Upper lobe of left lung (tissue), 6 donors: Measurements from ENCODE around the gene TIGD4. TPM values are rescaled to one million over a fixed set of nuclear protein-coding genes. Genes with fewer than 3 reads are reported as not detected.

Experiments used
- ATAC-seq, 2 donors: fragments of 200-7000 bp; cut with Tn5 transposase; one replicate each; pipeline ENCODE4 v1.9.1; 2022; ENCODE audit warnings: mild to moderate bottlenecking in 2 of 2, moderate library complexity in 2 of 2; ENCODE audit not compliant: low FRiP score in 2 of 2
- DNase-seq, 2 donors: peaks; one replicate each; pipeline ENCODE4 v3.0.0-alpha.2; 2019 to 2020
- H3K27ac ChIP-seq, 4 donors: fragments of 200-600 bp; sonication (generic); one replicate each; pipeline ENCODE4 v1.5.1; 2016 to 2019
- H3K27me3 ChIP-seq, 4 donors: fragments of 200-600 bp; sonication (generic); one replicate each; pipeline ENCODE4 v1.5.1; 2017 to 2019
- H3K36me3 ChIP-seq, 4 donors: fragments of 200-600 bp; sonication (generic); one replicate each; pipeline ENCODE4 v1.5.1; 2016 to 2019
- H3K4me1 ChIP-seq, 4 donors: fragments of 200-600 bp; sonication (generic); one replicate each; pipeline ENCODE4 v1.5.1; 2018 to 2019
- H3K4me3 ChIP-seq, 4 donors: fragments of 200-600 bp; sonication (generic); one replicate each; pipeline ENCODE4 v1.5.1; 2017 to 2019; ENCODE audit warnings: mild to moderate bottlenecking in 2 of 4, moderate library complexity in 1 of 4
- H3K9me3 ChIP-seq, 4 donors: fragments of 200-600 bp; sonication (generic); one replicate each; pipeline ENCODE4 v1.5.1; 2018 to 2019
- CTCF ChIP-seq, 6 experiments: fragments of 450-650 bp in 4 of 6; fragments of 200-600 bp in 2 of 6; sonication (generic) in 2 of 6; IDR thresholded peaks; one replicate each; pipeline ENCODE4 v1.5.1; 2016 to 2019; ENCODE audit warnings: antibody characterized with exemption in 6 of 6
- EP300 ChIP-seq, 4 donors: sonication (generic); formaldehyde crosslinking; IDR thresholded peaks; one replicate each; pipeline ENCODE4 v1.5.1; 2017; ENCODE audit warnings: antibody characterized with exemption in 4 of 4, control low read depth in 2 of 4
- POLR2A ChIP-seq, 4 donors: fragments of 450-650 bp; IDR thresholded peaks; one replicate each; pipeline ENCODE4 v1.5.1; 2016 to 2017; ENCODE audit warnings: antibody characterized with exemption in 4 of 4, mild to moderate bottlenecking in 2 of 4
- POLR2AphosphoS5 ChIP-seq, 2 donors: sonication (generic); formaldehyde crosslinking; IDR thresholded peaks; one replicate each; pipeline ENCODE4 v1.5.1; 2017; ENCODE audit warnings: antibody characterized with exemption in 2 of 2
- WGBS, 2 donors: methylation state at CpG; one replicate each; pipeline ENCODE4 v1.1.5; 2017 to 2018; 5-methylcytosine and 5-hydroxymethylcytosine counted together
- total RNA-seq, 6 donors: library from RNA; depleted of rRNA in 4 of 6; stranded (reverse); fragments of >200 nt in 4 of 6; gene quantifications; one replicate each; pipeline versions ENCODE4 v1.1.0 to v1.2.1, GENCODE V29; 2016 to 2021
- donor health status: DM: no; HTN: no; CAD: no; lungs with moderate emphysema.
- donor health status: DM: no; HTN: yes; CAD: no; lungs with severe emphysema.

TIGD4 gene
- total RNA-seq, 6 donors from 2014 or later = 0.15 to 2.5 (median 0.67) TPM; not detected in 1

DNA sequence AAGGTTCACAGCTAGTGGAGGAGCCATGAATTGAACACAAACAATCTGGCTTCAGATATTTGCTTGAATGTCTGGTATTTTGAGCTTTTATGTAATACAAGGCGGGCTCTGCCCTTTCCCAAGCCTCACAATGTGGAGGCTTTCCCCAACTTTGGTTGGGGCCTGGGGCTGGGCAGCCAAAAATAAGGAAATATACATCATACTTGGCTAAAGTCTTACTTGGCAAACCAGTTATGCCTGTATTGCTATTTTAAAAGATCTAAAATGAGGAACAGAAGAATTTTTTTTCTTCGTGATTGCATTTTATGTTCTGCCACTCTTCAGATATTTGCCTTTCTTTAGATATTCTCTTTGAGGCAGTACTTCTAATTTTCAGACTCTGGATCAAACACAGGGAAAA is 26.3 kb upstream of the TIGD4 start:
- H3K27me3 ChIP-seq = no peaks in the 10 kb centered on the region
- no peak for DNase-seq
- ATAC-seq = no peak
- H3K36me3 ChIP-seq = no peaks in the 10 kb centered on the region
- H3K27ac ChIP-seq = no peak overlapping the region
- no peaks in the 10 kb centered on the region for H3K9me3 ChIP-seq
- no peak overlapping the region for H3K4me3 ChIP-seq
- H3K4me1 ChIP-seq = peaks cover 0 to 12% (median 7%) of the 10 kb centered on the region in 4 donors
- no peak for TF ChIP-seq POLR2AphosphoS5 (IDR thresholded peaks at IDR 0.05)
- TF ChIP-seq CTCF (IDR thresholded peaks at IDR 0.05) = no peak
- no peak for TF ChIP-seq EP300 (IDR thresholded peaks at IDR 0.05)
- no peak for TF ChIP-seq POLR2A (IDR thresholded peaks at IDR 0.05)
- 64 to 67% methylated on average over 2 of the region's 2 CpGs for whole genome bisulfite sequencing, 2 donors

DNA sequence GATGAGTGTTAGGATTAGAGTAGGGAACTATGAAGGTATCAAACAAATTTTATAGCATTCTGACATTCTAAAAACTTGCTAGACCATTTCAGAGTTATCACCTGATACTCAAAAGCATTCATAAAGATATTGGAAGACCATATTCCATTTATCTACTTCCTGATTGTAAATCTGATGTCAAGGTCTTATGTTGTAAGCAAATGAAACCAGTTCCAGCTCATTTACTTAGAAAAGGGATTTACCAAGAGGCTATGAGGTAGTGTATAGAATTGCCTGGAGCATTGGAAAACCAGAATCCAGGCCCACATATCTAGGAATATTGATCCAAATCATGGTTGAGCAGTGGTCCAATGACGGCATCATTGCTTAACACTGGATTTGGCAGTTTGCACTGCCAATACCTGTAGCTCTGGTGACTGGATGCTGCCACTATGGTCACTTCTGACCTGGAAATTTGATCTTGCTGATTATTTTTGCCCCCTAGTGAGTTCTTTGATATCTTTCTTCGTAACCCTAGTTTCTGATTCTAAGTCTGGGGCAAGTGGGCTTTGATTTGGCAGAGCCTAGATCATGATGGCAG is 25.6 kb upstream of the TIGD4 start:
- no peaks in the 10 kb centered on the region for H3K9me3 ChIP-seq
- ATAC-seq (no peak), DNase-seq (no peak)
- no peaks in the 10 kb centered on the region for H3K36me3 ChIP-seq
- H3K27me3 ChIP-seq = no peaks in the 10 kb centered on the region
- TF ChIP-seq POLR2A (IDR thresholded peaks at IDR 0.05) (no peak), EP300 (IDR thresholded peaks at IDR 0.05) (no peak)
- H3K4me1 ChIP-seq = peaks cover 0 to 12% (median 7%) of the 10 kb centered on the region in 4 donors
- H3K27ac ChIP-seq = no peak overlapping the region
- WGBS, 2 donors = 89 to 96% methylated on average over 2 of the region's 2 CpGs
- no peak overlapping the region for H3K4me3 ChIP-seq

DNA sequence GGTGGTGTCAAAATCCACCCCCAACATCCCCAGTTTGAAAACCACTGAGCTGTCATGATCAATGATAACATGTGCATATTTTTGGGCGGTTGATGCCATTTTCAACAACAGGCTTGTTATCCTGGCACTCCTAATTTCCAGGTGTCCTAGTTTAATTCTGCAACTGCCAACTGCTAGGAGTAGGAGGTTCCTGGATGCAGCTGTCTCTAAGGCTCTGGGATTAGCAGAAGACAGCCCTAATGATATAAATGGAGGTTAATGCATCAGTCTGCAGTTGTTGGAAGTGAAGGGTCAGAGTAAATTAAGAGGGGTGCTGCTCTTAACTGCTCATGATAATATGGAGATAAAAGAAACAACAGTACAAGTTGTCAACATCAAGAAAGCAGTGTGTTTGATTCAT is 24.0 kb upstream of the TIGD4 start:
- Histone ChIP-seq H3K4me1 (peaks cover 0 to 12% (median 4%) of the 10 kb centered on the region in 4 donors), H3K4me3 (no peak overlapping the region), H3K27me3 (no peaks in the 10 kb centered on the region), H3K27ac (no peak overlapping the region), H3K9me3 (no peaks in the 10 kb centered on the region), H3K36me3 (no peaks in the 10 kb centered on the region)
- DNase-seq = no peak
- WGBS, 2 donors = 91 to 100% methylated on average over 1 of the region's 1 CpG
- TF ChIP-seq CTCF (IDR thresholded peaks at IDR 0.05) (no peak), EP300 (IDR thresholded peaks at IDR 0.05) (no peak), POLR2AphosphoS5 (IDR thresholded peaks at IDR 0.05) (no peak), POLR2A (IDR thresholded peaks at IDR 0.05) (no peak)
- no peak for ATAC-seq

DNA sequence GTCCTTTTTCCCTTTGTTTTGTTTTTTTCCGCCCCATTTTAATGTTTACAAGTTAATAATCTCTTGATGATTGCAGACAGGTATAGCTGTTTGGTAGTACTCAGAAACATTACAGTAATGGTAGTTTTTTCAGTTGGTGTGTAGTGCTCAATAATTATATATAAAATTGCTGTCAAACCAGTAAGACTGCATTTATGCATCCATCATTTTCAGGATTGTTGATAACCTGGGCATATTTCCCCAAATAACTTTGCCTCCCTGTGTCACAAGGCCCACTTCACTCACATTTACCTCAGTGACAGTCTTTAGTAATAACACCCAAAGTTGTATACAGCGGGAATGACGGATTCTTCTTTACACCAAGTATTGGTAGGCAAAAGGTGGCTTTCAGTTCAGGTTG is 16.4 kb upstream of the TIGD4 start:
- H3K4me3 ChIP-seq = no peak overlapping the region
- DNase-seq = no peak
- no peak overlapping the region for H3K27ac ChIP-seq
- no peaks in the 10 kb centered on the region for H3K27me3 ChIP-seq
- H3K4me1 ChIP-seq = no peaks in the 10 kb centered on the region
- TF ChIP-seq CTCF (IDR thresholded peaks at IDR 0.05) (no peak), EP300 (IDR thresholded peaks at IDR 0.05) (no peak), POLR2A (IDR thresholded peaks at IDR 0.05) (no peak), POLR2AphosphoS5 (IDR thresholded peaks at IDR 0.05) (no peak)
- no peak for ATAC-seq
- no peaks in the 10 kb centered on the region for H3K9me3 ChIP-seq
- no peaks in the 10 kb centered on the region for H3K36me3 ChIP-seq
- WGBS, 2 donors = 96 to 99% methylated on average over 3 of the region's 3 CpGs

DNA sequence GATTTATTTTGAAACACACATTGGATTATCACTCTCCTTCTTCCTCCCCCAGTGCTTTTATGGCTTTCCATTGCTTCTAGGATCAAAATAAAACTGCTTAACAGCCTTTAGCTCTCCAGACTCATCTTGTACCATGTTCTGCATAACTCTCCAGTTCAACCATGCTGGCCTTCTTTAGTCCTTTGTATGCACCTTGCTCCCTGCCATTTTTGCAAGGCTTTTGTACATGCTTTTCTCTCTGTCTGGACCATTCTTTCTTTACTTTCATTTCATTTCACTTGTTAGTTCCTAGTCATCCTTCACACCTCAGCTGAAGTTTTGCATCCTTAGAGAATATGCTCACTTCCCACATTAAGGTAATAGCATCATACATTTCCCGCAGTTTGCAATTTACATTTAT is 7.1 kb upstream of the TIGD4 start:
- Histone ChIP-seq H3K9me3 (no peaks in the 10 kb centered on the region), H3K36me3 (no peaks in the 10 kb centered on the region), H3K4me3 (no peak overlapping the region), H3K4me1 (peaks cover 8 to 15% (median 12%) of the 10 kb centered on the region in 4 donors), H3K27ac (no peak overlapping the region), H3K27me3 (no peaks in the 10 kb centered on the region)
- TF ChIP-seq EP300 (IDR thresholded peaks at IDR 0.05) (no peak), POLR2AphosphoS5 (IDR thresholded peaks at IDR 0.05) (no peak), POLR2A (IDR thresholded peaks at IDR 0.05) (no peak), CTCF (IDR thresholded peaks at IDR 0.05) (no peak)
- WGBS, 2 donors = 95 to 100% methylated on average over 1 of the region's 1 CpG
- DNase-seq (no peak), ATAC-seq (no peak)
